22Rv1 (cell line): ENCODE data around the gene CNTNAP2.

Experiments used
- H3K27ac ChIP-seq: fragments of 450-650 bp; 2 replicates; pipeline ENCODE4 v1.5.1; 2017
- ZFX ChIP-seq: fragments of 450-650 bp; IDR thresholded peaks from 2 replicates; pipeline ENCODE4 v1.6.1; 2017; ENCODE audit warnings: antibody characterized with exemption, borderline replicate concordance
- TF ChIP-seq, protein P1 (sequence below): fragments of 450-650 bp; IDR thresholded peaks from 2 replicates; pipeline ENCODE4 v1.5.1; 2017; ENCODE audit warnings: mild to moderate bottlenecking

Gene CNTNAP2

DNA sequence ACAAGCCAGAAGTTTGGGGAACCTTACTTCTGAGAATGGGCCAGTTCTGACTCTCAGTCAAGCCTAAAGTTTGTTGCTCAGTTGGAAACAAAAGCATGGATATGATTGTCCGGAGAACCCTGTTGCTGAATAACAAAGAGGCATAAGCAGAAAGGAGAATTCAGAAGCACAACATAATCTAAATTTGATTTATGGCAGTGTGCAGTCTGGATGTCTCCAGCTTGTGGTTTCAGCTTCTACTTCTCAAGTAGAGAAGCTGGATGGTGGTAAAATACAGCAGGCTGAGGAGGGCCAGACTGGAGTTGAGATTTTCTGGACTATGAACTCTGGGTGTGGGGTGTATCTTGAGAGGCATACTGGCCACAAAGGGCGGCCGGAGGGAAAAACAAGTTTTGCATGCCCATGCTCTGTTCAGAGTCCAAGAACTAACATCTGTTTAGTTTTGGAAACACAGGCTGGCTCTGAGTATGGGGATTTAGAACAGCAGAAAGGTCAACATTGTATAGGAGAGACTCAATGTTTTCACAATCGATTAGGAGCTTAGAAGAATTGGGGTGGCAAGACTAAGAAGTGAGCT, 592.9 kb downstream of the CNTNAP2 start:
- no peak overlapping the region for H3K27ac ChIP-seq
- TF ChIP-seq, protein P1, sequence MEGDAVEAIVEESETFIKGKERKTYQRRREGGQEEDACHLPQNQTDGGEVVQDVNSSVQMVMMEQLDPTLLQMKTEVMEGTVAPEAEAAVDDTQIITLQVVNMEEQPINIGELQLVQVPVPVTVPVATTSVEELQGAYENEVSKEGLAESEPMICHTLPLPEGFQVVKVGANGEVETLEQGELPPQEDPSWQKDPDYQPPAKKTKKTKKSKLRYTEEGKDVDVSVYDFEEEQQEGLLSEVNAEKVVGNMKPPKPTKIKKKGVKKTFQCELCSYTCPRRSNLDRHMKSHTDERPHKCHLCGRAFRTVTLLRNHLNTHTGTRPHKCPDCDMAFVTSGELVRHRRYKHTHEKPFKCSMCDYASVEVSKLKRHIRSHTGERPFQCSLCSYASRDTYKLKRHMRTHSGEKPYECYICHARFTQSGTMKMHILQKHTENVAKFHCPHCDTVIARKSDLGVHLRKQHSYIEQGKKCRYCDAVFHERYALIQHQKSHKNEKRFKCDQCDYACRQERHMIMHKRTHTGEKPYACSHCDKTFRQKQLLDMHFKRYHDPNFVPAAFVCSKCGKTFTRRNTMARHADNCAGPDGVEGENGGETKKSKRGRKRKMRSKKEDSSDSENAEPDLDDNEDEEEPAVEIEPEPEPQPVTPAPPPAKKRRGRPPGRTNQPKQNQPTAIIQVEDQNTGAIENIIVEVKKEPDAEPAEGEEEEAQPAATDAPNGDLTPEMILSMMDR = no peak

DNA sequence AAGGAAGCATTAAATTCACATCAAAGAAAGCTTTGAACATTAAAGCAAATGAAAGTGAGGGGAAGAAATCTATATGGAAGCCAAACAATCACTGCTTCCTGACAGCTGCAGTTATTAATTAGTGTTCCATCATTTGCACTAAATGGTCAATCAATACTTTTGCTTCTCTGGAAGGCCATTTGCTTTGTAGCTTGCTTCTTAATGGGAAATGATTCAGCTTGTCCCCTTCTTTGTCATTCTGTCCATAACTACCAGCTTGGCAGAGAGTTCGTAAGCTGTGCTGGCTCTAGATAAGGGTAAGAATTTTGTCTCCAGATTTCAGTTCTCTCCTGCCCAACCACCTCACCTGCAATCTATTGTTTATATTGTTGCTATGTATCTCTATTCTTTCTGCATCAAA, 596.6 kb downstream of the CNTNAP2 start:
- no peak overlapping the region for H3K27ac ChIP-seq
- TF ChIP-seq, protein P1 = no peak
- TF ChIP-seq ZFX = no peak

DNA sequence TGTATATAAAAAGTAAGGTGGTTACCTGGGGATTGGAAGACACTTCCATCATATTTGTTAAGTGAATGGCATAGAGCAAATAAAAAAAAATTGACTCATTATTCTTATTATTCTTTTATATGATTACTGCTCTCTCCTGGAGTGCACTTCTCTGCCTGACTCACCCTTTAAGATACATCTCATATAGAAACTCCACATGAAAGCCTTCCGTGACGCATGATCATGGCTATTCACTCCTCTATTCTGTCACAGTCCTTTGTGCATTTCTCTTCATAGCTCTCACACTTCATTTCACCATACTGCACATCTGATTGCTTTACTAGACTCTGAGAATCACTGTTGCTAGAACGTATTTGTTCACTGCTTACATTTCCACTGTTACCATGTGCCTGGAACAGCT, 597.3 kb downstream of the CNTNAP2 start:
- TF ChIP-seq, protein P1 = no peak
- TF ChIP-seq ZFX = no peak
- H3K27ac ChIP-seq = no peak overlapping the region

GRCh38 chr7:146720195-146720594, 603.6 kb downstream of the CNTNAP2 start:
- TF ChIP-seq, protein P1 = no peak
- TF ChIP-seq ZFX = no peak
- H3K27ac ChIP-seq = no peak overlapping the region

GRCh38 chr7:146722986-146723385, 606.4 kb downstream of the CNTNAP2 start:
- H3K27ac ChIP-seq = no peak overlapping the region
- TF ChIP-seq, protein P1 = no peak
- no peak for TF ChIP-seq ZFX

- TF ChIP-seq ZFX = no peak
- TF ChIP-seq, protein P1 = no peak
- no peak overlapping the region for H3K27ac ChIP-seq
Observed at GRCh38 chr7:146725520-146725919, 608.9 kb downstream of the CNTNAP2 start.

- no peak overlapping the region for H3K27ac ChIP-seq
- TF ChIP-seq, protein P1 = no peak
- no peak for TF ChIP-seq ZFX
Observed at GRCh38 chr7:146728141-146728540, 611.5 kb downstream of the CNTNAP2 start.
